Stimulated activated CD4-positive, alpha-beta T cell treated with anti-CD3 and anti-CD28 coated beads, TNF-alpha, amount 100 ng/mL, for 4 hours (primary cell): Measurements from ENCODE around the gene CNTNAP2.
A peak's percentile ranks its signal among the peaks of the same experiment; 100 is the strongest.

Experiments
- DNase-seq, 3 experiments: peaks; one replicate each; pipeline ENCODE4 v3.0.0-alpha.2; 2020; ENCODE audit warnings: low read depth in 3 of 3

CNTNAP2 gene

DNA sequence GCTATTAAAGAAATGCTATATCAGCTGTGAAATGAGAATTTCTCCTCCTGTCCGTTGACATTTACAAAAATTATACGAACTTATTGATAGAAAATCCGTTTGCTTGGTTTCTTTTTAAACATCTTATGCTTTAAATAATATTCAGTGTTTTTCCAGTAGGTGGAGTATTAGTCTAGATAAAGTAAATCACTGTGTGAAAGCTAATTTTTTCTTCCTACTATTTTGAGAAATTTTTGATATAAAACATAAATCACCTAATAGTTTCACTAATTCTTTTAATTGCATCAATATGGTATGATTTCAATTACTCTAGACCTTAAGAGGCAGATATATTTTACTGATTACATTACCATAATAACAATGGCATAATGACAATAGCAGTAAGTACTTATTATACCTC is 2138.7 kb downstream of the CNTNAP2 start:
- DNase-seq, result no peak

- no peak for DNase-seq
These were observed 2139.8 kb downstream of the CNTNAP2 start for GRCh38 chr7:148256433-148256832.

DNA sequence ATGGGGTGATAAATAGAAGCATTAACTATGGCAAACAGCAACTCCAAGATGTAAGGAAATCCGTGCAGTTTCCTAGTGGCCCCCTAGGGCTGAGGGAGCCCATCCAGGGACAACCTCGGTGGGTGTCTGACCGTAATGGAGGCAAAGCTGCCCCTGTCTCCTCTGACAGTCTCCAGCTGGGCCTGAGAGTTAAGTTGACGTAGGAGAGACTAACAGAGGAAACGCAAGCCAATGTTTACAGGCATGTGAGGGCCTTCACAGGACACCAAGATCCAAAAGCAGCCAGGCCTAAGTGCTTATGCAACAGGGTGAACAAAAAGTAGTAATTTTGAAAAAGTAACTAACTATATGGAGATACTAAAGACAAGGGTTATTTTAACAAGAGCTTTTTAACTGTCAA is 2144.0 kb downstream of the CNTNAP2 start:
- no peak for DNase-seq

DNA sequence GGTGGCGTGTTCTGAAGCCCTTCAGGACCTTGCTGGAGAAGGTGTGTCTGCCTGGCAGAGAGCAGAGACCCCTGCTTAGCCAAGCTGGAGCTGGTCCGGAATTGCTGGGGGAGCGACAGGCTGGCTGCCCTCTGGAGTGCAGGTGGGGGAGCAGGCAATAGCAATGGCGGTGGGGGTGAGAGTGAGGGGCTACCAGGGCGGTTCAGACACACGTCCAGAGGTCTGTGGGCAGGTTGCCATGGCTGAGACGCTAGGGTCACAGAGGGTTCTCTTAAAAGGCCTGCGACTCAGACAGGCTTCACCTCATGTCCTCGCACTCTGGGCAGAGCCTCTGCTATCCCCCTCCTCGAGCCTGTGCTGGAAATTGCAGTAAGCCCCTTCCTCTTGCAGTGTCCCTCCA is 2144.9 kb downstream of the CNTNAP2 start:
- DNase-seq, result no peak

GRCh38 chr7:148261996-148262688 is 2145.5 kb downstream of the CNTNAP2 start:
- no peak for DNase-seq

GRCh38 chr7:148262721-148263229 is 2146.2 kb downstream of the CNTNAP2 start:
- peak; percentile 24 to 50 (median 35) for DNase-seq

DNA sequence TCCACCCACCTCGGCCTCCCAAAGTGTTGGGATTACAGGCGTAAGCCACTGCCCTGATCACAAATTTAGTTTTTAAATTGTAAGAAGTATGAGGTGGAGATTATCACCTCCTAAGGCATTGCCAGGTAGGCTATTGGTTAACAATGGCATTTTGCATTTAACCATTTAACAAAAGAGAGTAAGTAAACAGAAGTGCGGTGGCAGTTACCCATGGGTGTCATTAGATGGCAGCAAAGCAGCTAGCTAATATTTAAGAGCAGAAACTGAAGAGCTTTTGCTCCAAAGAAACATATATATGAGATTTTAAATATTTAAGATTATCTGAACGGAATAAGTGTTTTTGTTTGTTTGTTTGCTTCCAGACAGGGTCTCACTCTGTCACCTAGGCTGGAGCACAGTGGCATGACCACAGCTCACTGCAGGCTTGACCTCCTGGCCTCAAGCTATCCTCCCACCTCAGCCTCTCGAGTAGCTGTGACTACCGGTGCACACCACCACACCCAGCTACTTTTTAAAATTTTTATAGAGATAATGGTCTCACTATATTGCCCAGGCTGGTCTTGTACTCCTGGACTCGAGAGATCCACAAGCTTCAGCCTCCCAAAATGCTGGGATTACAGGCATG is 2148.4 kb downstream of the CNTNAP2 start:
- DNase-seq, result no peak

GRCh38 chr7:148265896-148266295 is 2149.3 kb downstream of the CNTNAP2 start:
- DNase-seq, result no peak

GRCh38 chr7:148266795-148267194 is 2150.2 kb downstream of the CNTNAP2 start:
- DNase-seq, result no peak

GRCh38 chr7:148270576-148270975 is 2154.0 kb downstream of the CNTNAP2 start:
- DNase-seq, result no peak

DNA sequence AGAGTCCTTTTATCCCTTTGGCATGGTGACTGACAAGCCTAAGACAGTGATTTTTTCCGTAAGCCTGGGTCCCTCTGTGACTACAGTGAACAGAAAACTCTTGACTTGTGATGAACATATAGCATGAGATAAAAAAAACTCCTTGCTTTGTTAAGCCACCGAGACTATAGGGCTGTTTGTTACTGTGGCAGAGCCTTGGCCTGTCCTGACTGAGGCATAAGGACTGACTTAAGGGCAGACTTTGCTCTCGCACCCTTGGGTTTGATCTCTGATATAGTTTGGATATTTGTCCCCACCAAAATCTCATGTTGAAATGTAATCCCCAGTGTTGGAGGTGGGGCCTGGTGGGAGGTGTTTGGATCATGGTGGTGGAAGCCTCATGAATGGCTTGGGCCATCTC is 2157.5 kb downstream of the CNTNAP2 start:
- DNase-seq, result no peak

GRCh38 chr7:148275359-148275890 is 2158.8 kb downstream of the CNTNAP2 start:
- DNase-seq, result no peak

GRCh38 chr7:148276314-148277041 is 2159.9 kb downstream of the CNTNAP2 start:
- no peak for DNase-seq

DNA sequence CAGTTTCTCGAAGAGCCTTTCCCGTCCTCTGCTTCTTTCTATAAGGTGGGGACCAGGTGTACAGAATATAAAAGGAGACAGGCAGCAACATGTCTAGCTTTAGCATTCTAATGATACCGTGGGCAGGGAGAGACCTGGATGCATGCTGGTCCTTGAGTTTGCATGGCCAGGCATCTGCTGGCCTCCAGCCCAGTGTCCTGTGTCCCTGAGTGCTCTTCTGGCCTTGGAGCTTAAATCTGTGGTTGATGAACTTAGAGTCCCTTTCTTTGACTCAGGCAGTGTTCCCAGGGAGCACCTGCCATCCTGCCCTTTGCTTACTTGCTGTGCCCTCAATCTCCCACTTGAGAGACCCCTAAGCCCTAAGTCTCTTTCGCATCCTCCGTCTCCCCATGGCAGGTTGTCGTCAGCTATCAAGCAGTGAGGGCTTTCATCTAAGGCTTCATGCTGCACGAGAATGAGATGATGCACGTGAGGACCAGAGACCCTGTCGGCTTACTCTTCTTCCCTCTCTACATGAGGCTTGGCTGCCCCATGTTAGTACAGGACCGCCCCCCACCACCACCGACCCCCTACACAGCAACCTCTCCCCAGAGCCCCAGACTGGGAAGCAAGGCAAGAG is 2160.6 kb downstream of the CNTNAP2 start:
- no peak for DNase-seq

DNA sequence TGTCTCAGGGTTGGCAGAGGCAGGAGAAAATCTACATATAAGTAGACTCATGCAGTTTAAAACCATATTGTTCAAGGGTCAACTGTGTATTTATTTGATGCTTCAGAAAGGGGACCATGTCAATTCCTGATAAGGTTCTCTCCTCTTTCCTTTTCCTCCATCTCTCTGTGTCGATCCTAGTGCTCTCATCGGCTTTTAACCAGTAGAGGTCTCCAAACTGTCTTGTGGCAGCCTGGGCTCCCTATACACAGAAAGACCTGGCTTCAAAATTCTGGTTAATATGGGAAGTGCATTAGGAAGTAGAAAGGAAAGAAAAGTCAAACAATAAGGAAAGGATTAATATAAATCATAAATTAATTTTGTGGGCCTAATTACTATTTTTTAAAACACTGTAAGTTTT is 2169.5 kb downstream of the CNTNAP2 start:
- no peak for DNase-seq

DNA sequence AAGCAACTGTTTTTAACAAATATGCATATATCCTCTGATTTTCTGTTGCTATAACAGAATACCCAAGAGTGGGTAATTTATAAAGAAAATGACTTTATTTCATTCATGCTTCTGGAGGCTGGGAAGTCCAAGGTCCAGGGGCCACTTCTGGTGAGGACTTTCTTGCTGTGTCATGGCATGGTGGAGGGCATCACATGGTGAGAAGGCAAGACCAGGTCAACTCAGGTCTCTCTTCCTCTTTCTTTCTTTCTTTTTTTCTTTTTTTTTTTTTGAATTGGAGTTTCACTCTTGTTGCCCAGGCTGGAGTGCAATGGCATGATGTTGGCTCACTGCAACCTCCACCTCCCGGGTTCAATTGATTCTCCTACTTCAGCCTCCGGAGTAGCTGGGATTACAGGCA is 2170.9 kb downstream of the CNTNAP2 start:
- DNase-seq, result no peak

- no peak for DNase-seq
These were observed 2172.1 kb downstream of the CNTNAP2 start for GRCh38 chr7:148288592-148289151.

GRCh38 chr7:148289630-148290029 is 2173.0 kb downstream of the CNTNAP2 start:
- no peak for DNase-seq

GRCh38 chr7:148290538-148290937 is 2173.9 kb downstream of the CNTNAP2 start:
- DNase-seq, result no peak

DNA sequence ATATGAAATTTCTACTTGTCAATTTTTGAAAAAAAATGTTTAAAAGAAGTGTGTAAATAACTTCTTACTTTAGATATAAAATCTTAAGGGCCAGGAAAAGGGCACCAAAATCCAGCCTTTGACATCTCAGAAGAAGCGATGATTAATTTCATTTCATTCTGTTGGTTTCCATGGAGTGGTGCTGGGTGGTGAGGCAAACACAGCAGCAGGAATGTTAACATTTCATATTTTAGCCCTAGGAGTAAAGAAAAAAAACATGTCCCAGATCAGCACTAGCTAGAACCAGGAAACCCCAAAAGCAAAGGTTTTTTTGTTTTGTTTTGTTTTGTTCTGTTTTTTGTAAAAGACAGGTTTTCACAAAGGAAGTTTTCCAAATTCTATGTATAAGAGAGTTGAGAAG is 2175.2 kb downstream of the CNTNAP2 start:
- DNase-seq, result no peak

DNA sequence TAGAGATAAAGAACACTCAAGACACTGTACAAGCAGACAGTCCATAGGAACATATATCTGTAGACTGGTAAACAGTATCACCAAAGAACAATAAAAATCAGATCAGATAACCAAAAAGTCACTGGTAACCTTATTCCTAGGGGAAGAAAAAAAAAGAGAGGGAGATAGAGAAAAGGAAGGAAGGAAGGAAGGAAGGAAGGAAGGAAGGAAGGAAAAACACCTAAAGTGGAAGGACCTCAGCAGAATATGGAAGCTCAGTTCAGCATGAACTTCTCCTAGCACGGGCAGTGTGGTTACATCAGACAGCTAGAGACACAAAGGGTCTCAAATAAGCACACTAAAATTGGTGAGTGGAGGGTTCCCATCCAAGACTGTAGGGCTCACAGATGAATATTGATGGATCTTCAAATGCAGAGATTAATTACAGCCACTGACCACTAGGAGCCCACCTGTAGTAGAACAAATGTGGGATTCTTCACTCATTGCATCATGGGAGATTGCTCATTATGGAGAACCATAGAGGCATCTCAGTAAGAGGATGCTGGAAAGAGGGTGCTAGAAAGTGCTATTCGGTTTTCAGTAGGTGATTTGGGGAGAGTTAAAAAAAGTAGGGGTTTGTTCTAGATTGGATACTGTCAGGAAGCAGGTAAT is 2180.5 kb downstream of the CNTNAP2 start:
- DNase-seq, result no peak
